ENCODE data around the gene PLN.

The PLN gene

DNA sequence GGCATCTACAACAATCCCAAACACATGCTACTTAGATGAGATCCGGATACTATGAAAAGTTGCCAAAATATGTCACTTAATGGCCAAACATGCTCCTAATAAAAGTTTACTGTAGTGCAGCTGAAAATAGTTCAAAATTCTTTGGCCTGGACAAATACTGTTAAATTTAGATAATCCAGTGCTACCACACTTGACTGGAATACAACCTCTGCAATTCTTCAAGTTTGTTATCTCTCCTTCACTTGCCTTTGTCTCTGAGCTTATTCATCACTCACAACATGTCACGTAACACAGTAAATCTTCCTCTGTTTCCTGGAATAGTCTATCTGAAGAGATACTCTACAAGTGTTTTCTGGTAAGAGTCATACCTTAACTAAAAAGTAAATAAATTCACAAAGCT is 10.5 kb upstream of the PLN start:
- DNase-seq (ENCODE audit: low spot score), result no peak

- no peak for DNase-seq (ENCODE audit: low spot score)
Observed at GRCh38 chr6:118542184-118542952, 5.7 kb upstream of the PLN start.

DNA sequence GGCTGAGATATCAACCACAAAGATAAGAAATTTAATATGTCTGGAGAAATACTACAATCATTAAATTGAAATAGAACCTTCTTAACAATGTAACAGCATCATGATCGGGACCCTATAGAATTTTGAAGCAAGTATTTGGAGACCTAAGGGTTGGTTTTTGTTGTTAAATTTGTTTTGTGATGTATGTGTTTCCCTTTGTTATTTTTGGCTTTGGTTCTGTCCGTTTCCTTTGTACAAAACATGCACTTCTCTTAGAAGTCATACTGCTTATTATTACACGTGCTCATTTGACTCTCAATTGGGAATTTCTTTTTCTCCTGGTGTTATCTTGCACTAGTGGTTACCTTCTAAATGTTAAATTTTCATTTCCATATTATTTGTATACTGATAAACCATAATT is 4.0 kb upstream of the PLN start:
- no peak for DNase-seq (ENCODE audit: low spot score)

DNA sequence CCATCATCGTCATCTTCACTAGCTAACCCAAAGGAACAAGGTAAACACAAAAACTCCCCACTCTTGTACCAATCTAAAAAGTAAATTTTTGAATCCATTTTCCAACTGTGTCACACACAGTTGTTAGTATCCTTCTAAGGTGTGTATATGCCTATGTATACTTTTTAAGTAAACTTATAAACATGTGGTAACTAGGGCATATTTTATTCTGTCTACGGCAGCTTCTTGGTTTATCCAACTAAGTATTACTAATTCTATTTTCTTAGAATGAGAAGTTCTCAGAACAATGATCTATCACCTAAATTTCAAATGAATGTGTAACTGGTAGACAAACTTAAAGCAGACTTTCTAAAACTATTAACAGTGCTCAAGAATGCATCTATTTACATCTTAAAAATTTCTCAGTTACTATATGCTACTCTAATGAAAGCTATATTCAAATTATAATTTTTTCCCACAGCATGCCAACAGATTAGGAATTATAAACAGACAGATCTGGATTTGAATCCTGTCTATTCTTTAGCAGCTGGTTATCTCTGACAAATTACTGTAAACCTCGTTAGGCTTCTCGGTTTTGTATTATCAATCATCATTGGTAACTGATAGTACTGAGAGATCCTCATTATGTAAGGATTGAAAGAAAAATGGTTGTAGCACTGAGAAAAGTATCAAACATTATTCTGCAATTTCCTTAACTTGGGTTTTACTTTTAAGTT is 1.8 kb upstream of the PLN start:
- DNase-seq (ENCODE audit: low spot score), result no peak

- DNase-seq (ENCODE audit: low spot score), result no peak
Observed at GRCh38 chr6:118546880-118547218, 1.2 kb upstream of the PLN start.

- no peak for DNase-seq (ENCODE audit: low spot score)
Observed at GRCh38 chr6:118548613-118549012, 517 bp downstream of the PLN start.

DNA sequence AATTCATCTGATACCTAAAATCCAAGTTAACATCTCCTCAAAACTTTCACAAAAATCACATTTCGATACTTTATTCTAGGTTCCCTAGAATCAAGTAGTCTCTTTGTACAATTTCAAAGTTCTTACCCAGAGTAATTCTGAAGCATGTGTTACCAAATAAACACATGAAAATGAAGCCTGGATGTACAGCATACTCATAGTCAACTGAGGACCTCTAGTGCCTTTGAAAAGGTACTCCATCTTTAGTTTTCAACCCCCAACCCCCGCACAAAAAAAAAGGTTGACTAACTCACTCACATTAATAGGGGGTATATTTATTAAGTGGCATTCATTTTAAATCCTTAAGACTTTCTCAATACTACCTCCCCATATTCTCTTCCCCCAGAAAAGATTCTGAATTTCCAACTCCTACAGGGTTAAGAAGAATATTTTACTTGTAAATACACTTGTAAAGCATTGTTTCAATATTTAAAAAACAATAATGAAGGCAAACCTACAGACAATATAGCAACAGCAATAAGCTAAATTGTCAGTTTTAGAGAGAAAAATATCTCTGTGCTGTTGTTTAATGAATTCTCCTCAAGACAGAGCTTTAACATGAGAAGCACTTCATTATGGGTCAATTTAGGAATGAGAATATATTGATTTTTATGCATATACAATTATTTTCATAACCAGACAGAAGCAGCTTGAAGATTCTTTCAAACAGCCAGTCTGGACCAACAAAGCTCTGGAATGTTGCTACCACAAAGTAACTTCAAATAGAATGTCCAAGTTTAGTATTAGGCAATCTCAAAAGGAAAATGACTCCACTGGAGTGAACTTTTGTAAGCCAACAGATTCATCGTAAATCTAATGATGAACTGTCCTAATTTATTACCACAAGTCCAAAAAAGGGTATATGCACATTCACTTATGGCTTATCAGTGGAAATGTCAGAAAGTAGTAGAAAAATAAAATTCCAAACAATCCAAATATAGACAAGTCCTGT is 3.3 kb downstream of the PLN start:
- DNase-seq (ENCODE audit: low spot score), result peak; percentile 59

- no peak for DNase-seq (ENCODE audit: low spot score)
Observed at GRCh38 chr6:118553132-118553531, 5.0 kb downstream of the PLN start.

- no peak for DNase-seq (ENCODE audit: low spot score)
Observed at GRCh38 chr6:118554698-118555097, 6.6 kb downstream of the PLN start.

GRCh38 chr6:118558464-118559217 is 10.5 kb downstream of the PLN start:
- DNase-seq (ENCODE audit: low spot score), result no peak

GRCh38 chr6:118559659-118560058 is 11.6 kb downstream of the PLN start:
- DNase-seq (ENCODE audit: low spot score), result no peak

DNA sequence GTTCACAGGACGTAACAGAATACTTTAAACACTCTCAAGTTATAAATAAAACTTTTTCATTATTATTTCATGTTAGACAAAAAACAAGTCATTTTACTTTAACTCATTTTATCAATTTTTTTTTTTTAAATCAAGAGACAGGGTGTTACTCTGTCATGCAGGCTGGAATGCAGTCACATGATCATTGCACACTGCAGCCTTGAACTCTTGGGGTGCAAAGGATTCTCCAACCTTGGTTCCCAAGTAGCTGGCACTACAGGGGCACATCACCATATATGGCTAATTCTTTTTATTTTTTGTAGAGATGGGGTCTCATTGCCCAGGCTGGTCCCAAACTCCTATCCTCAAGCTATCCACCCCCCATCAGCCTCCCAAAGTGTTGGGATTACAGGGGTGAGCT is 14.2 kb downstream of the PLN start:
- DNase-seq (ENCODE audit: low spot score), result no peak

GRCh38 chr6:118562959-118563358 is 14.9 kb downstream of the PLN start:
- no peak for DNase-seq (ENCODE audit: low spot score)

DNA sequence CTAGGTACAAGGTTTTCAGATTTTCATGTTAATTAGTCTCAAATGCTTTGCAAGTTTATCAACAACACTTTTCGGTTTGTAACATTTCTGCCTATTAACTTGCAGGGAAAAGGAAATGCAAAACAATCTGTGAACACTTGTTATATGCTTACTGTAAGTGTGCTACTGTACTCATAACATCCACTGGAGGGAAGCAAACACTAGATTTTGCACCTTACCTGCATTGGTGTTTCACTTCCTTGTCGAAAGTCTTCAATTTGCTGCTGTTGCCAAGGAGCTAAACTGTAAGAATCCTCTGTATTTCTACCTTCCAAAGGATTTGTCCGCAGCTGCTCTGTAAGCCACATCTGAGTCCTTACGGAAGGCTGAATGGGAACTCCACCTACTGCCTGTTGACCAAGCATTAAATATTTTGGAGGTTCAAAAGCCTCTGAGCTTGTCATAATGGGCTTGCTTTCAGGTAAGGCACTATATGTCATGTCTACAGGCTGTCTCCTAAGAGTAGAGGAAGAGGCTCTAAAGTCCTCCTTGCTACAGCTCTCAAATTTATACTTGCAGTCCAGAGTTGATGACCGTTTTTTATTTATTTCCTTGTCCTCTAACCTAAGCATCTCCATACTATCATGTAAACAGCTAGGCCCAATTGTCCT is 17.3 kb downstream of the PLN start:
- peak; percentile 23 for DNase-seq (ENCODE audit: low spot score)

DNA sequence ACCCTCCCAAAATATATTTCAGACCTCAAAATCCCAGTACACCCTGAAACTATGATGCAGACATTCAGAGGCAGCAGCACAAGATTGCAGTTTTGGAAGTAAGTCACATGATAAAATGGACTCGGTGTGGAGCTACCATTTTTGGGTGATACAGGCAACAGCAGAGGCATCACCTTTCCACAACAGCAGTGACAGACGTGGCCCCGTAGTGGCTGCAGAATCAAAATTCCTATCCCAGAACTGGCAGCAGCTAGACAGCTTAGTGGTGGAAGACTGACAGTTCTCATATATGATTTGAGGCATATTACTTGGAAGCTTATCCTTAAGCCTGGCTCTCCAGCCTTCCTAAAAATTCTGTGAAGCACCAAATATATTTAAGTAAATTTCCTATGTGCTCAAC is 19.9 kb downstream of the PLN start:
- DNase-seq (ENCODE audit: low spot score), result no peak

- no peak for DNase-seq (ENCODE audit: low spot score)
Observed at GRCh38 chr6:118569498-118569897, 21.4 kb downstream of the PLN start.

DNA sequence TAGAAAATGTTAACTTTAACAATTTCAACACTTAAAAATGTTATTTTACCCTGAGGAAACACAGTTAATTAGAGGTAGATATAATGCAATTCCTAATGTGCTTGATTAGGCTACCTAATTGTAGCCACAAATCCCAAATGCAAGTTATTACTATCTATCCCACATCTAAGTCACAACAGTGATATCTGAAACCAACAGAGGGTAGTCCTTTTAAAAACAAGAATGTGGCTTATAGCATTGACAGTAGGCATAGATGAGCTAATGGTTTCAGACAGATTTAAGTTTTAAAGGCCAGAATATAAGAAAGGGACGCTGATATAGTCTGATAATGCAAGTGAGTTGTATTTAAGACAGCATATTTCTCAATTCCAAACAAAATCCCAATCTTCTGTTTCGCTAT is 23.0 kb downstream of the PLN start:
- no peak for DNase-seq (ENCODE audit: low spot score)

DNA sequence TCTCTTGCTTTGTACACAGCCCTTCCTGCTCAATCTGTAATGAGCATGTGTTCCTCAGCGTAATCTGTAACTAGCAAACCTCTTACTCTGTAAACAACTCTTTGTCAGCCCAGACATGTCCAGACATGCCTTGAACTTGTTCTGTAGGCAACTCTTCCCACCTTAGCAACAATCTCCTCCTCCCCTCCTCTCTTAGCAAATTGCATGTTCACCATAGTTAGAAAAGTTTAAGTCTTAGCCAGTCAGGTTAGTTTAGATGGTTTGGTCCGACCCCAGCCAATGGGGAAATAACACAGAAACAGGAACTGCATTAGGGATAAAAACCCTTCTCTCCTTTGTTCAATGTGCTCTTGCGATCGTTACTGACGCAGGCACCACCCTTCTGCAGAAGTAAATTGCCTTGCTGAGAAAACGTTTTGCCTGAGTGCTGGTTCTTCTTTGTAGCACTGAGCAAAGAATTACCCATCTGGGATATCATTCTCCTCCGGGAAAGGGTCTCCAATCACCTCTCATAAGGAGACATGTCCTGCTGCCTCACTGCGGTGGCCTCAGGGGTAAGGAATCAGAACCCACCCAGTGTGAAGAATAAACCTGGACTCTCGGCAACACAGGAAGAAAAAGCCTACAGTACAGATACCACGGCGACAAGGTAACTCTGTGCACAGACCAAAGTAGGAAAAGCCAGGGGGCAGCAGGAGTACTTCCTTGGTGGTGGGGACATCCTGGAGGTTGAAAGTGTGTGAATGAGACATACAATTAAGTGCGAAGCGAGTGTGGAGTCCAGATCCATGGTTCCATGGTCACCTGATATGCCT is 26.2 kb downstream of the PLN start:
- no peak for DNase-seq (ENCODE audit: low spot score)

- DNase-seq (ENCODE audit: low spot score), result no peak
Observed at GRCh38 chr6:118577972-118578371, 29.9 kb downstream of the PLN start.

DNA sequence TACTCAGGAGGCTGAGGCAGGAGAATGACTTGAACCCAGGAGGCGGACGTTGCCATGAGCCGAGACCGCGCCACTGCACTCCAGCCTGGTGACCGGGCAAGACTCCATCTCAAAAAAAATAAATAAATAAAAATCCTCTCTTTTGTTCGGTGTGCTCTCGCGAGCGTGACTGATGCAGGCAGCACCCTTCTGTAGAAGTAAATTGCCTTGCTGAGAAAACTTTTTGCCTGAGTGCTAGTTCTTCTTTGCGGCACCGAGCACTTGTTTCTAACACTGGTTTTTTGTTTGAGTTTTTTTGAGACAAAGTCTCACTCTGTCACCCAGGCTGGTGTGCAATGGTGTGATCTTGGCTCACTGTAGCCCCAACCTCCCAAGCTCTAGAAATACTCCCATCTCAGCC is 30.5 kb downstream of the PLN start:
- DNase-seq (ENCODE audit: low spot score), result no peak

DNA sequence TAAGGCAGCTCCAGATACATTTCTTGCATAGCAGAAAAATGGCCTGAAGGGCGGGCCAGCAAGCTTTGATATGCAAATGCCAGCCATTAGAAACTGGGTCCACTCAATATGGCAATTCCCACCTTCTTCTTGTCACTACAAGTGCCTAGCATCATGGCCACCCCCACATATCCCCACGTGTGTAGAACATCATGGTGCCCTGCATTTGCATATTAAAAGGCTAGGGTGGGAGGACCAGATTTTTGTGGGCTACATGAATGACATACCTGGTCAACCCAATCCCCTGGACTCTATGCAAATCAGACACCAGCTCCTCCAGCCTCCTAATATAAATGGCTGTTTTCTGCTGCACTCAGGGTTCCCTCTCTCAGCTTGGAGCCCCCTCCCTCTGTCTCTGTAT is 31.7 kb downstream of the PLN start:
- no peak for DNase-seq (ENCODE audit: low spot score)
